Adipocyte (in vitro differentiated cells): ENCODE results near the gene CHTOP.

Experiments used
- DNase-seq: peaks from one replicate; pipeline ENCODE4 v3.0.0-alpha.2; 2015; ENCODE audit warnings: low read depth
- H3K27me3 ChIP-seq: replicated peaks from 2 replicates; pipeline ENCODE4 v1.7.0; 2013; ENCODE audit warnings: mild to moderate bottlenecking, low read length, moderate library complexity; ENCODE audit not compliant: control insufficient read depth, insufficient read depth
- H3K36me3 ChIP-seq: 2 replicates; pipeline ENCODE4 v1.7.0; 2013; ENCODE audit warnings: low read length, mild to moderate bottlenecking, moderate library complexity; ENCODE audit not compliant: control insufficient read depth, insufficient read depth, severe bottlenecking
- H3K4me1 ChIP-seq: 2 replicates; pipeline ENCODE4 v1.7.0; 2013; ENCODE audit warnings: mild to moderate bottlenecking, low read length, moderate library complexity; ENCODE audit not compliant: control insufficient read depth, insufficient read depth
- H3K4me3 ChIP-seq: 2 replicates; pipeline ENCODE4 v1.7.0; 2013; ENCODE audit warnings: mild to moderate bottlenecking, low read length, moderate library complexity
- H3K9ac ChIP-seq: 2 replicates; pipeline ENCODE4 v1.7.0; 2013; ENCODE audit warnings: mild to moderate bottlenecking, low read length, moderate library complexity
- H3K9me3 ChIP-seq: 2 replicates; pipeline ENCODE4 v1.7.0; 2013; ENCODE audit warnings: mild to moderate bottlenecking, low read length, moderate library complexity; ENCODE audit not compliant: control insufficient read depth

CHTOP gene

GRCh38 chr1:153606194-153606593, 27.7 kb upstream of the CHTOP start:
- no peaks in the 10 kb centered on the region for H3K9me3 ChIP-seq

DNA sequence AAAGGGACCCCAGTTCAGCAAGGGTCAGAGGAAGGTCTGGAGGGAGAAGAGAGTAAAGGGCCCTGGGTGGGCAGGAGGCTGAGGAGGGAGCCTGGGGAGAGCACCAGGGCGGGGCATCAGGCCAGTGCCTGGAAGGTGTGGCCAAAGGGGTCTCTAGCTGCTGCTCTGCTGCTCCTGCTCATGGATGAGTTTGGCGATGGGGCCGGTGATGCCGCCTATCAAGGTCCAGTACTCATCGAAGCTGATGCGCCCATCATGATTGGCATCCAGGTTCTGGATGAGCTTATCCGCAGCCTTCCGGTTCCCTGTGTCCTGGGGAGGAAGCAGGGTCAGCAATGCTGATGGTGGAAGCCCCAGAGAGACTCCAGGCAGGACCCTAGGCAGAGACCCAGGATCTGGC, 26.5 kb upstream of the CHTOP start:
- DNase-seq: no peak
- peaks cover 30% of the 10 kb centered on the region for H3K36me3 ChIP-seq
- peaks cover 37% of the 10 kb centered on the region for H3K4me1 ChIP-seq
- peak overlapping the region; percentile 74 for H3K9ac ChIP-seq
- no peaks in the 10 kb centered on the region for H3K27me3 ChIP-seq
- no peak overlapping the region for H3K4me3 ChIP-seq
- H3K9me3 ChIP-seq: no peaks in the 10 kb centered on the region

More at GRCh38 chr1:153606194-153606593, 27.7 kb upstream of the CHTOP start:
- H3K36me3 ChIP-seq: peaks cover 30% of the 10 kb centered on the region
- H3K9ac ChIP-seq: no peak overlapping the region
- DNase-seq: no peak
- no peaks in the 10 kb centered on the region for H3K27me3 ChIP-seq
- no peak overlapping the region for H3K4me3 ChIP-seq
- H3K4me1 ChIP-seq: peaks cover 33% of the 10 kb centered on the region

GRCh38 chr1:153608089-153608682, 25.7 kb upstream of the CHTOP start:
- H3K27me3 ChIP-seq: no peaks in the 10 kb centered on the region
- H3K36me3 ChIP-seq: peaks cover 30% of the 10 kb centered on the region
- H3K4me1 ChIP-seq: peaks cover 39% of the 10 kb centered on the region
- H3K4me3 ChIP-seq: peak overlapping the region; percentile 73
- DNase-seq: no peak
- H3K9ac ChIP-seq: peak overlapping the region; percentile 74
- H3K9me3 ChIP-seq: no peaks in the 10 kb centered on the region

- Histone ChIP-seq H3K4me3 (peak overlapping the region; percentile 73), H3K9ac (peak overlapping the region; percentile 74), H3K4me1 (peaks cover 43% of the 10 kb centered on the region), H3K36me3 (peaks cover 30% of the 10 kb centered on the region), H3K27me3 (no peaks in the 10 kb centered on the region), H3K9me3 (no peaks in the 10 kb centered on the region)
- peak; percentile 82 for DNase-seq
These were observed 24.9 kb upstream of the CHTOP start for GRCh38 chr1:153608742-153609584.

DNA sequence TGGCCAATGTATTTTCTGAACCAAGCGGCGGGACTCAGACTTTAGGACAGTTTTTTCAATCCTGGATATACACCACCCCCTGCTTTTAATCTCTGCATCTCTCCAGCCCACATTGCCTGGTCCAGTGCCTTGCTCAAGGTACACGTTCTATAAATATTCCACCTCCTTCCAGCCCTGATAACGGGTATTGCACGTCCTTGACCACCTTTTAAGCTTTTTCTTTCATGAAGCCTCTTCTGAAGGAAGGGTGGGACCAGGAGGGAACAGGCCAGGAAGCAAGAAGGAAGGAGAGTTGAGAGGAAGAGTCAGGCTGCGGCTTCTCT, 24.3 kb upstream of the CHTOP start:
- Histone ChIP-seq H3K4me1 (peaks cover 43% of the 10 kb centered on the region), H3K36me3 (peaks cover 30% of the 10 kb centered on the region), H3K4me3 (peak overlapping the region; percentile 73), H3K9me3 (no peaks in the 10 kb centered on the region), H3K27me3 (no peaks in the 10 kb centered on the region), H3K9ac (peak overlapping the region; percentile 74)
- no peak for DNase-seq

- H3K27me3 ChIP-seq: no peaks in the 10 kb centered on the region
- H3K4me3 ChIP-seq: peak overlapping the region; percentile 73
- peak; percentile 34 for DNase-seq
- H3K9ac ChIP-seq: peak overlapping the region; percentile 74
- H3K36me3 ChIP-seq: peaks cover 26% of the 10 kb centered on the region
- H3K4me1 ChIP-seq: peaks cover 43% of the 10 kb centered on the region
- no peaks in the 10 kb centered on the region for H3K9me3 ChIP-seq
These were observed 23.5 kb upstream of the CHTOP start for GRCh38 chr1:153610334-153610733.

GRCh38 chr1:153610811-153611301, 23.0 kb upstream of the CHTOP start:
- peaks cover 22% of the 10 kb centered on the region for H3K36me3 ChIP-seq
- peaks cover 43% of the 10 kb centered on the region for H3K4me1 ChIP-seq
- DNase-seq: peak; percentile 64
- H3K9me3 ChIP-seq: no peaks in the 10 kb centered on the region
- H3K9ac ChIP-seq: no peak overlapping the region
- no peaks in the 10 kb centered on the region for H3K27me3 ChIP-seq
- H3K4me3 ChIP-seq: peak overlapping the region; percentile 91

DNA sequence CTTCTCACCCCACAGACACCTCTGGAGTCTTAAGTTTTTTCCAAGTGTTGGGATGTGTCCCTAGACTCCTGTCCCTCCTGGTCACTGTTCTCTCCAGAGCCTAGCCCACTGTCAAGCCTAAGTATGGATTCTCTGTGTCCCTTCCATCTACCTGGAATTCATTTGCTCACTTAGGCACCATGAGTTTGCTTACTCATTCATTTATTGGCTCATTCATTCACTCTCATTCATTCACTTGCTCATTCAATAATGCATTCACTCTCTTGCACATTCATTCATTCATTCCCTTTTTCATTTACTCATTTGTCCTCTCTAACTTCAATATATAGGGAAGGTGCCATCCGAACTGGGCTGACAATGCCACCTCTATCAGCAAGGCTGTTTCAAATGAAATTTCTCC, 22.5 kb upstream of the CHTOP start:
- H3K4me1 ChIP-seq: peaks cover 48% of the 10 kb centered on the region
- no peak for DNase-seq
- peak overlapping the region; percentile 95 for H3K9ac ChIP-seq
- no peaks in the 10 kb centered on the region for H3K27me3 ChIP-seq
- no peaks in the 10 kb centered on the region for H3K9me3 ChIP-seq
- peaks cover 17% of the 10 kb centered on the region for H3K36me3 ChIP-seq
- peak overlapping the region; percentile 91 for H3K4me3 ChIP-seq

DNA sequence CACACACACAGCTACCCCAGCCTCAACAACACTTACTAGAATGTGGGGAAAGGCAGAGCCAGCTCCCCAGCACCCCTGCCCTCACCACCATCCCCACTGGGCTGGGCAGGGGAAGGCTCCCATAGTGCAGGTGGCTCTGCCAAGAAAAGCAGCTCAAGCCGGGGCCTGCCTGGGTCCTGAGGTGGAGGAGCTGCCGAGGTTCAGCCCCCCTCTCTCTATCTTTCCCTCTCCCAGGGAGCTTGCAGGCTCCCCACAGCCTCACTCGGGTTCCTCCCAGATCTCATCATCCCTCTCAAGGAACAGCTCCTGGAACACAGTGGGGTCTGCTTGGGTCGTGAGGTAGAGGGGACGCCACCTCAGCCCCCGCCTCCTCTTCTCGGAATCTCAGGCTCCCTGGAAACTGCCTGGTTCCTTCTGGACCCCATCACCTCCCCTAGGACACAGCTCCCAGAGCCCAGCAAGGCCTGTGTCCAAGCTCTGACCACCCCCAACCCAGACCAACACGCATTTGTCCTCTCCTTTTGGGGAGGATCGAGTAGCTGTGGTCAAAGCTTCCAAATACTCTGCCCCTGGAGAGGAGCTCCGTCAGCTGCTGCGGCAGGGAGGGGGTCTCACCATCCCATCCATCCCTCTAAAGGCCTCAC, 21.6 kb upstream of the CHTOP start:
- H3K36me3 ChIP-seq: peaks cover 9% of the 10 kb centered on the region
- H3K4me1 ChIP-seq: peaks cover 57% of the 10 kb centered on the region
- H3K27me3 ChIP-seq: no peaks in the 10 kb centered on the region
- peak overlapping the region; percentile 91 for H3K4me3 ChIP-seq
- H3K9ac ChIP-seq: peak overlapping the region; percentile 95
- DNase-seq: peak; percentile 61
- no peaks in the 10 kb centered on the region for H3K9me3 ChIP-seq

DNA sequence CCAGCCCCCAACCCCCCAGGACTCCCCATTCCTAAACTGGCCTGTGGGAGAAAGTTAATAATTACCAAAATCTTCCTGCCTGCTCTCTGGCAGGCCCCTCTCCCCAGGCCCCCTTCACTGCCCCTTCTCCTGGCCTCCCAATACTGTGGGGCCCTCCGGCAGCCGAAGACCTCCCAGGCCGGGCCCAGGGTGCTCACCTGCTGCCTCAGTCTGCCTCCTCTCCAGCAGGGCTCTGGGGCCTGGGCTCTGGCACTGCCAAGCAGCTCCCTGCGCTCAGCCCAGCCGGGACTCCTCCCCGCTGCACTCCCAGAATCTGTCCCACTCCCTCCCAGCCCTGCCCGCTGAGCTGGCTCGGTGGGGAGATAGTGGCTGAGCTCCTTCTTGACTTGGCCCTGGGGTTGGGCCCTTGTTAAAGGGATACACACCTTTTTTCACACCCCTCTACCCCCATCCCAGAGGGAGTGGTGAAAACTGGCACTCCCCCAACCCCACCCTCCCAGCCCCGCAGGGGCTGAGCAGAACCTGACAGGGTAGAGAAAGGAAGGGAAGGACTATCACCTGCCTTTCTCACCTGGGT, 21.0 kb upstream of the CHTOP start, which contains the start of gene S100A16:
Gene S100A16, minus strand, starts transcription at position 383 of the 577 bp plus-strand sequence. CDS start 4,986 bp downstream, outside the sequence.
- peak within 1 kb of the TSS; percentile 91 for H3K4me3 ChIP-seq
- peak; percentile 85 for DNase-seq

DNA sequence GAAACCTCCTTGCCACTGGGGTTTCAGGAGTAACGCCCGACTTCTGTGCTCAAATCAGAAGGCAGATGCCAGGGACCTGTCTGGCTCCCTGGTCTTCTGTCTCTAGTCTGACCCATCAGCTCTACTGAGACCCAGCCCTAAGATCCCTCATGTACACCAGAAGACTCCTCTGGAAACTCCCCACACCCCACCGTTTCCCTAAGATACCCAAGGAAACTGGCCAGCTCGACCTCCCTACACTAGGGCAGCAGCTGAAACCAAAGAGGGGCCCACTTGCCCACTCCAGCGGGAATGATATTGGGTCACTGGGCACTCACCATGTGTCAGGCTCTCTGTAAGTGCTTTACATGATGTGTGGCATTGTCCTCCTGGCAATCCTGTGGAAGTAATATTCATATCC, 20.5 kb upstream of the CHTOP start:
- Histone ChIP-seq H3K4me1 (peaks cover 58% of the 10 kb centered on the region), H3K9ac (peak overlapping the region; percentile 95), H3K27me3 (no peaks in the 10 kb centered on the region), H3K4me3 (peak overlapping the region; percentile 91), H3K9me3 (no peaks in the 10 kb centered on the region), H3K36me3 (peaks cover 1% of the 10 kb centered on the region)
- DNase-seq: no peak

More for the DNA sequence above, 21.0 kb upstream of the CHTOP start, which contains the start of gene S100A16:
- peak within 1 kb of the TSS; percentile 95 for H3K9ac ChIP-seq
- peaks cover 61% of the 10 kb centered on the region for H3K4me1 ChIP-seq
- peaks cover 3% of the 10 kb centered on the region for H3K36me3 ChIP-seq
- no peaks in the 10 kb centered on the region for H3K9me3 ChIP-seq
- H3K27me3 ChIP-seq: no peaks in the 10 kb centered on the region
